Activated B cell treated with CpG ODN at 0.5 μM for 24 hours (primary cell): Measurements from ENCODE around the gene VIPR1. TPM values are rescaled to one million over a fixed set of nuclear protein-coding genes. Genes with fewer than 3 reads are reported as not detected.
A peak's percentile ranks its signal among the peaks of the same experiment; 100 is the strongest.

Experiments
- ATAC-seq: fragments of 200-7000 bp; cut with Tn5 transposase; one replicate; pipeline ENCODE4 v1.10.0; 2021; ENCODE audit warnings: low read depth, mild to moderate bottlenecking, moderate library complexity
- CTCF ChIA-PET: fragments of 350-600 bp; sonication (Branson Sonifier 250); formaldehyde crosslinking; loops from one replicate; lab custom pipeline; 2021; ENCODE audit warnings: antibody characterized with exemption; lab: Charles Lee
- POLR2A ChIA-PET: fragments of 350-600 bp; sonication (Branson Sonifier 250); formaldehyde crosslinking; loops from one replicate; lab custom pipeline; 2021; ENCODE audit warnings: antibody characterized with exemption; lab: Charles Lee
- DNase-seq: peaks from one replicate; pipeline ENCODE4 v3.0.0; 2022
- H3K27ac Mint-ChIP-seq: one replicate; pipeline ENCODE4 v1.8.0; 2020; ENCODE audit warnings: mixed read lengths
- H3K27me3 Mint-ChIP-seq: one replicate; pipeline ENCODE4 v1.8.0; 2021; ENCODE audit warnings: mixed read lengths
- H3K36me3 Mint-ChIP-seq: one replicate; pipeline ENCODE4 v1.8.0; 2021; ENCODE audit warnings: low read depth, mixed read lengths
- H3K4me1 Mint-ChIP-seq: one replicate; pipeline ENCODE4 v1.8.0; 2021; ENCODE audit warnings: mixed read lengths
- H3K4me3 Mint-ChIP-seq: one replicate; pipeline ENCODE4 v1.8.0; 2020; ENCODE audit warnings: mild to moderate bottlenecking, mixed read lengths
- H3K9me3 Mint-ChIP-seq: one replicate; pipeline ENCODE4 v1.8.0; 2020; ENCODE audit warnings: mixed read lengths
- CTCF ChIP-seq: fragments of 200-600 bp; IDR thresholded peaks from one replicate; pipeline ENCODE4 v1.8.0; 2022; ENCODE audit warnings: antibody characterized with exemption, mild to moderate bottlenecking
- intact Hi-C: fragments of 100-400 bp; cut with micrococcal nuclease; formaldehyde crosslinking; loops from one replicate; pipeline ENCODE4 v1.15.1; 2024
- total RNA-seq: library from RNA; stranded (reverse); gene quantifications from 2 replicates; pipeline ENCODE4 v1.2.3, GENCODE V29; 2022

Gene VIPR1
- total RNA-seq, 1 donor from 2014 or later = 3.2 TPM

- ChIA-PET CTCF (no interaction called here), POLR2A (interaction anchor here (2.3 kb wide), 1 partner anchor 14 kb away, joined by 20 read pairs; no protein-coding TSS in a partner anchor)
- Mint-ChIP-seq H3K27ac (no peak overlapping the region), H3K4me3 (peak overlapping the region; percentile 70), H3K36me3 (no peaks in the 10 kb centered on the region), H3K4me1 (peaks cover 22% of the 10 kb centered on the region), H3K27me3 (peaks cover 24% of the 10 kb centered on the region), H3K9me3 (no peaks in the 10 kb centered on the region)
- intact Hi-C loops = loop anchor here (2.0 to 5.0 kb wide), 4 partner anchors 33 to 541 kb away; partner anchors contain the start of genes SEC22C and ULK4
- peak; percentile 8 for DNase-seq
- no peak for TF ChIP-seq CTCF
- ATAC-seq = no peak
Measured at GRCh38 chr3:42503251-42503924, 945 bp downstream of the VIPR1 start.

GRCh38 chr3:42503957-42504333 lies 1.5 kb downstream of the VIPR1 start:
- H3K4me3 Mint-ChIP-seq = peak overlapping the region; percentile 8
- intact Hi-C loops = loop anchor here (2.0 to 5.0 kb wide), 4 partner anchors 33 to 542 kb away; partner anchors contain the start of genes SEC22C and ULK4
- DNase-seq (peak; percentile 3), ATAC-seq (no peak)
- TF ChIP-seq CTCF = no peak
- peaks cover 21% of the 10 kb centered on the region for H3K27me3 Mint-ChIP-seq
- H3K27ac Mint-ChIP-seq = no peak overlapping the region
- ChIA-PET CTCF (no interaction called here), POLR2A (no interaction called here)
- peaks cover 22% of the 10 kb centered on the region for H3K4me1 Mint-ChIP-seq
- no peaks in the 10 kb centered on the region for H3K9me3 Mint-ChIP-seq
- no peaks in the 10 kb centered on the region for H3K36me3 Mint-ChIP-seq

GRCh38 chr3:42504334-42505127 lies 2.1 kb downstream of the VIPR1 start:
- ChIA-PET POLR2A (no interaction called here), CTCF (no interaction called here)
- no peaks in the 10 kb centered on the region for H3K36me3 Mint-ChIP-seq
- H3K4me1 Mint-ChIP-seq = peaks cover 22% of the 10 kb centered on the region
- peak overlapping the region; percentile 8 for H3K4me3 Mint-ChIP-seq
- TF ChIP-seq CTCF = no peak
- no peaks in the 10 kb centered on the region for H3K9me3 Mint-ChIP-seq
- DNase-seq = peak; percentile 6
- intact Hi-C loops = loop anchor here (5.0 kb wide), 3 partner anchors 78 to 542 kb away; partner anchors contain the start of genes SEC22C and ULK4
- no peak overlapping the region for H3K27ac Mint-ChIP-seq
- peaks cover 18% of the 10 kb centered on the region for H3K27me3 Mint-ChIP-seq
- ATAC-seq = no peak

- TF ChIP-seq CTCF = no peak
- H3K4me1 Mint-ChIP-seq = peaks cover 22% of the 10 kb centered on the region
- CTCF ChIA-PET = no interaction called here
Measured at GRCh38 chr3:42505128-42505848, 2.8 kb downstream of the VIPR1 start.

More at GRCh38 chr3:42505128-42505848, 2.8 kb downstream of the VIPR1 start:
- DNase-seq (peak; percentile 12), ATAC-seq (no peak)
- no peaks in the 10 kb centered on the region for H3K9me3 Mint-ChIP-seq
- POLR2A ChIA-PET = no interaction called here
- no peaks in the 10 kb centered on the region for H3K36me3 Mint-ChIP-seq
- intact Hi-C loops = no loop called here
- no peak overlapping the region for H3K27ac Mint-ChIP-seq
- no peak overlapping the region for H3K4me3 Mint-ChIP-seq
- peaks cover 13% of the 10 kb centered on the region for H3K27me3 Mint-ChIP-seq
